RCC 7860 (cell line): ENCODE data around the gene OBSCN.

ENCODE experiments used
- DNase-seq: peaks from one replicate; pipeline ENCODE4 v3.0.0-alpha.2; 2015; ENCODE audit warnings: low spot score
- FAIRE-seq: peaks from 2 replicates; lab custom pipeline; 2012; peaks lifted over from hg19 to GRCh38; lab: Jason Lieb, UNC

Gene OBSCN

DNA sequence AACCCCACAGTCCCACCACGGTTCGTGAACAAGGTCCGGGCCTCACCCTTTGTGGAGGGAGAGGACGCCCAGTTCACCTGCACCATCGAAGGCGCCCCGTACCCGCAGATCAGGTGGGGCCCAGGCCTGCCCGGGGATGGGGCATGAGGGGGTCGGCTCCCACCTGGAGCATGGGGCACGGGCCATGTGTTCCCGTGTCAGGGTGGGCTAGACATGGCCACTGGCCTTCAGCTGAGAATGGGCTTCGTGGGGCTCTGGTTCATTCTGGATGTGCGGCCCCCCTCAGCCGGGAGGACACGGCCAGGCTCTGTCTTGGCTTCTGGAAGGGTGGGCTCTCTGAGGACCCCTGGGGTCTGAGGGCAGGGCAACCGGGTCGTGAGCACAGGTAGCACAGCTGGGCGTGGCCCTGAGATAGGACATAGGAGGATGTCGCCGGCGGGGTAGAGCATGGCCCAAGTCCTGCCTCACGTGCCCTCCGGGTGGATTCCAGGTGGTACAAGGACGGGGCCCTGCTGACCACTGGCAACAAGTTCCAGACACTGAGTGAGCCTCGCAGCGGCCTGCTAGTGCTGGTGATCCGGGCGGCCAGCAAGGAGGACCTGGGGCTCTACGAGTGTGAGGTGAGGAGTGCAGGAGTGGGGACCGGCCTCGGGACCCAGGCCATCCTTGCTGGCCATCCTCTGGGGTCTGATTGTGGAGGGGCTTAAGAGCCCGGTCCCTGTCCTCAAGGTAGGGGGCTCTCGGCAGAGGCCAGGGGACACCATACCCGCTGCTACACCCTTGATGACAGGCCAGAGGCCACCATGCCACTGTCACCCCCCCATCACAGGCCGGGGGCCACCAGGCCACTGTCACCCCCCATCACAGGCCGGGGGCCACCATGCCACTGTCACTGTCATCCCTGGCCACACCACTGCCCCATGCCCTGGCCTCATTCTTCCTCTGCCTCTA, 143.3 kb downstream of the OBSCN start:
- no peak for DNase-seq
- FAIRE-seq: no peak

DNA sequence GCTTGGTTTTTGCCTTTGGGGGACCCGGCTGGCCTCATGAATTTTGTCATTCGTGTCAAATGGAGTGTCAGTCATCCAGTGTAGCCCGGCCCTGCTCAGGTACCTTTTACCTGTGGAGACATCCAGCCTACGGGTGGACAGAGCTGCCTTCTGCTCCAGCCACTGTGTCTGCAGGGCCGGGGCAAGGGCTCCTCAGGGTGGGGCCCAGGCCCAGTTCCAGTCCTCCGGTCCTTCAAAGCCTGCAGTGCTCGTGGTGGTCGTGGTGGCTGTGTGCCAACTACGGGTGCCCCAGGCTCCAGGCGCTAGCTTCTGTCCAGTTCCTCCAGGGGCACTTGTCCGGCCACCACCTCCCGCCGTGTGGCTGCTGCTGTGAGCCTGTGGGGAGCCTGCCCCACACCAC, 144.0 kb downstream of the OBSCN start:
- FAIRE-seq (no peak), DNase-seq (no peak)

DNA sequence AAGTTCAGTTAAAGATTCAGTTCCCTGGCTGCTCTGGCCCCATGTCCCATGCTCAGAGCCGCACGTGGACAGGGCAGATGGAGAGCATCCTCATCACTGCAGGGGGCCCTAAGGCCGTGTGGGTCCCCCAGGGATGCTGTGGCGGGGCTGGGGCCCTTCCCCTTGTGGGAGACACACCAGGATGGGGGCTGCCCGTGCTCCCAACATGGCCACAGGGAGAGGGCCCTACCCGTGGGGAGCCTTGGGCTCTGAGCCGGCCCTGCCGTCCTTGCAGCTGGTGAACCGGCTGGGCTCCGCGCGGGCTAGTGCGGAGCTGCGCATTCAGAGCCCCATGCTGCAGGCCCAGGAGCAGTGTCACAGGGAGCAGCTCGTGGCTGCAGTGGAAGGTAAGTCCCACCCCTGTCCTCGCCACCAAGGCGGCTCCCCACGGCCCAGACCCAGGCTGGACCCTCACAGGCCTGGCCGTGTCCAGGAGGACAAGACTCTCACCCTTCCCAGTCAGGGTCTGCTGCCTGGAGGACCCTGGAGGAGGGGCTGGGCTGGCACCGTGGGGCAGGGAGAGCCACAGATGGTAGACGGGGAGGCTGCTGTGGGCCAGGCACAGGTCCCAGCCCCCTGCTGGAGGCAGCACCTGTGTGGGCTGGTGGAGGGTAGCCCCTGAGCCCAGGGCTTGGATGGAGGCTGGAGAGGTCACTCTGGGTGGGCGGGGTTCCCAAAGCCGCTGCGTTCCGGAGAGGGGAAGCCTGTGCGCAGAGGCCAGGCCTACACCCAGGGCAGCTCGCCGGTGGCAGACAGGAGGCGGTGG, 145.0 kb downstream of the OBSCN start:
- DNase-seq (no peak), FAIRE-seq (no peak)

DNA sequence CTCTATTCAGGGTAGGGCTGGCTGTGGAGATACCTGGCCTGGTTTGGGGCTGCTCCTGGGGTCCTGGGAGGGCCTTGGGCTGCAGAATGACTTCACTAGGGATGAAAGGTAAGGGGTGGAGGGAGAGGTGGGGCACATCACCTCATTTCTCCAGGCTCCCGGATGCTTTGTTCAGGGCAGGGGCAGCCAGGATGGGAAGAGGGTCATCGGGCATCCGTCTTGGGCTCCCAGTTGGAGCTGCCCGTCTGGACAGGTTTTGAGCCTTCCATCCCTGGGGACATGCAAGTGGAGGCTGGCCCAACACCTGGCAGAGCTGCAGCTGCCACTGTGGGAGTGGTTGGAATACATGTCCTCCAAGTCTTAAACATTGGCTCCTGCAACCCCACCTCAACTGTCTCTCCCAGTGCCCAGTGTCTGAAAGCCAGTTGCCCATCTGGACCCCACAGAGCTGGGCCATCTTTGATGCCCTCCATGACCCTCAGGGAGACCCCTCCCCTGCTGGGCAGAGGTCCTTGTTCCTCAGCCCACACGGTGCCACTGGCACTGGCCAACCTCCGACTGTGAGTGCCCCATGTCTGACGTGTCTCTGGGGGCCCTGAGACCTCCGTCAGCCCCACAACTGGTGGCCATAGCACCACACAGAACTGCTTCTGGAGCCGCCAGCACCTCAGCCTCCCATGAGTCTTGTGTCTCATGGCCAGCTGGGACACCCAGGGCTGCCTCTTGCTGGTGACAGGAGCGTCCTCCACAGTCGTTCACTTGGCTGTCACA, 145.9 kb downstream of the OBSCN start:
- FAIRE-seq (no peak), DNase-seq (no peak)

DNA sequence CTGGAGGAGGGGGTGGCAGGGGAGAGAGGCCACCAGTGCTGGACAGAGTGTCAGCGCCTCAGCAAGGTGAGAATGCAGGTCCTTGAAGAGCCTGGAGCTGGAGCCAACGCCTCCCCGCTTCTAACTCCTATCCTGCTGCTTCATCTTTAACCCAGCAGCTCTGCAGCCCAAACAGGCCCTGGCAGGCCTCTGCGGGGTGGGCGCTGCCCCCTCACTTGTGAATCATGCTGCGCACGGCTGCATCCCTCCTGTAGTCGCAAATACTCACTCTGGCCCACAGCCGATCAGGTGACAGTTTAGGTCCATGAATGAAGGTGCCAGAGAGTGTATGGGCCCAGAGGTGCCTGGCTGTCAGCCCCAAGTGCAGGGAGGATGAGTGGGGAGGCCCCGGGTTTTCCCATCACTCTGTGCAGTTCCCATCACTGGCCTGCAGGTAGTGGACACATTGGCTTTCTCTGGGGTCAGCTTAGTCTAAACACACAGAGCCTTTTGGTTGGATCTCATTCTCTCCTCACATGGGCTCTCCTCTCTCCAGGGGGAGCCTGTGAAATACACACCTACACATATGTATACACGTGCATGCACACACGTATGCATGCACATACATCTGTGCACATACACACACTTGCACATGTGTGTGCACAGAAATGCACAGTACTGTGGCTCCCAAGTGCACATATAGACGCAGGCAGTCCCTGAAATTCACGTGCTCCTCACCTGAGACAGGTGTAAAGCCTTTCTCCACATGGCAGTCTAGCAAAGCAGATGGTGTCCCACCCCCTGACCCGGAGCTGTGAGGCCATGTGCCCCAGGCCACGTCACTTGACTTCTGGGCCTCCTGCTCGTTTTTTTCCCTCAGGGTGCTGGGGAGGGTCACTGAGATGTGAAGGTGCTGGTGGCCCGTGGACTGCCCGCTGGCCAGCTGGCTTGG, 146.8 kb downstream of the OBSCN start:
- DNase-seq: no peak
- FAIRE-seq: no peak

- FAIRE-seq (no peak), DNase-seq (no peak)
These were observed 149.2 kb downstream of the OBSCN start for GRCh38 chr1:228356897-228357680.

- no peak for FAIRE-seq
- peak; percentile 15 for DNase-seq
These were observed 150.4 kb downstream of the OBSCN start for GRCh38 chr1:228358039-228358763.

- no peak for FAIRE-seq
- no peak for DNase-seq
These were observed 151.1 kb downstream of the OBSCN start for GRCh38 chr1:228358764-228359612.

DNA sequence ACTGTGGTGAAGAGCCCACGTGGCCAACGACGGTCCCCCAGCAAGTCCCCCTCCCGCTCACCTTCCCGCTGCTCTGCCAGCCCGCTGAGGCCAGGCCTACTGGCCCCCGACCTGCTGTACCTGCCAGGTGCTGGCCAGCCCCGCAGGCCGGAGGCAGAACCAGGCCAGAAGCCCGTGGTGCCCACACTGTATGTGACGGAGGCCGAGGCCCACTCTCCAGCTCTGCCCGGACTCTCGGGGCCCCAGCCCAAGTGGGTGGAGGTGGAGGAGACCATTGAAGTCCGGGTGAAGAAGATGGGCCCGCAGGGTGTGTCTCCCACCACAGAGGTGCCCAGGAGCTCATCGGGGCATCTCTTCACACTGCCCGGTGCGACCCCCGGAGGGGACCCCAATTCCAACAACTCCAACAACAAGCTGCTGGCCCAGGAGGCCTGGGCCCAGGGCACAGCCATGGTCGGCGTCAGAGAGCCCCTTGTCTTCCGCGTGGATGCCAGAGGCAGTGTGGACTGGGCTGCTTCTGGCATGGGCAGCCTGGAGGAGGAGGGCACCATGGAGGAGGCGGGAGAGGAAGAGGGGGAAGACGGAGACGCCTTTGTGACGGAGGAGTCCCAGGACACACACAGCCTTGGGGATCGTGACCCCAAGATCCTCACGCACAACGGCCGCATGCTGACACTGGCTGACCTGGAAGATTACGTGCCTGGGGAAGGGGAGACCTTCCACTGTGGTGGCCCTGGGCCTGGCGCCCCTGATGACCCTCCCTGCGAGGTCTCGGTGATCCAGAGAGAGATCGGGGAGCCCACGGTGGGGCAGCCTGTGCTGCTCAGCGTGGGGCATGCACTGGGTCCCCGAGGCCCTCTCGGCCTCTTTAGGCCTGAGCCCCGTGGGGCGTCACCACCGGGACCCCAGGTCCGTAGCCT, 152.0 kb downstream of the OBSCN start:
- no peak for FAIRE-seq

DNA sequence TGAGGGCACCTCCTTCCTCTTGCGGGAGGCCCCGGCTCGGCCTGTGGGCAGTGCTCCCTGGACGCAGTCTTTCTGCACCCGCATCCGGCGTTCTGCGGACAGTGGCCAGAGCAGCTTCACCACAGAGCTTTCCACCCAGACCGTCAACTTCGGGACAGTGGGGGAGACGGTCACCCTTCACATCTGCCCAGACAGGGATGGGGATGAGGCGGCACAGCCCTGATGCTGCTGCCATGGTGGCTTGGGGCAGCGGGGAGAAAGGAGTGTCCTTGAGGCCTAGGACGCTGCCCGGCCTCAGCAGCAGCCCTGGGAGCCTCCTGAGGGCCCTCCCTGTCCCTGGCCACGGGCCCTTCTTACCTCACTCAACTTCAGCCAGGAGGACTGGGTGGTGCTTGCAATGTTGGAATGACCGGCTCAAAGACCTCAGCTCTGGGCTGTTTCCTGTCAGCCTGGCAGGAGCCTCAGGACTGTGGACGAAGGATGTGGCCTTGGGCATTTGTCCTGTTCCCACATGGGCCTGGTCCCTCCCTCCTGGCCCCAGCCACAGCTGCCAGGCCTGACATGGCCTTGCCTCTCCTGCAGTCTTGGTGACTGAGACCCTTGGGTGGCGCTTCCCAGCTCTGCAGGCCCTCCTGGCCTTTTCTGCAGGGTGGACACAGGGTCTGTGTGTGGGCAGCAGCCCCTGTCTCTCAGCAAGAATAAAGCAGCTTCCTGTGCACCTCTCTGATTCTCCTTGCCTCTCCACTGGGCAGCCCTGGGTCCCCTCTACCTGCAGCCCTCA, 152.9 kb downstream of the OBSCN start:
- no peak for DNase-seq
- FAIRE-seq: no peak

More for the DNA sequence above, 152.0 kb downstream of the OBSCN start:
- no peak for DNase-seq

- DNase-seq: no peak
These were observed 153.7 kb downstream of the OBSCN start for GRCh38 chr1:228361314-228362140.

GRCh38 chr1:228362141-228362883, 154.5 kb downstream of the OBSCN start:
- FAIRE-seq (no peak), DNase-seq (no peak)

More at GRCh38 chr1:228361314-228362140, 153.7 kb downstream of the OBSCN start:
- no peak for FAIRE-seq

DNA sequence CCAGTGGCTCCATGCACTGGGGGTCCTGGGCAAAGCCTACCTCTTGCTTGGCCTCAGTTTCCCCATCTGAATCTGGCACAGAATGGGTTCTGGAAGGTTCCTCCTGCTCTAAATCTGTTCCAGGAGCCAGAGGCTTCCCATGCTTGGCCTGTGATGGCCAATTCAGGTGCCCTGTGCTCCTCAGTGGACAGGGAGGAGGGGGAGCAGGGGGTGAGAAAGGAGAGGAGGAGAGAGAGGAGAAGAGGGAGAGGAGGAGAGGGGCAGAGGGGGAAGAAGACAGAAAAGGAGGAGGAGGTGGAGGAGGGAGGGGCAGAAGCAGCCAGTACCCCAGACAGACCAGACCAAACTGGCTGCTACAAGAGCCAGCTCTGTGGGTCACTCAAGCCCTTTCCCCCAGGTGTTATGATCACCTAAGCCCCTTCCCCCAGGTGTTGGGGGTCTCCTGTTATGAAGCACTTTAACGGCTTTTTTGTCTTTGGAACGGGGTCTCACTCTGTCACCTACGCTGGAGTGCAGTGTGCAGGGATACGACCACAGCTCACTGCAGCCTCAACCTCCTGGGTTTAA, 155.1 kb downstream of the OBSCN start:
- DNase-seq (no peak), FAIRE-seq (no peak)

DNA sequence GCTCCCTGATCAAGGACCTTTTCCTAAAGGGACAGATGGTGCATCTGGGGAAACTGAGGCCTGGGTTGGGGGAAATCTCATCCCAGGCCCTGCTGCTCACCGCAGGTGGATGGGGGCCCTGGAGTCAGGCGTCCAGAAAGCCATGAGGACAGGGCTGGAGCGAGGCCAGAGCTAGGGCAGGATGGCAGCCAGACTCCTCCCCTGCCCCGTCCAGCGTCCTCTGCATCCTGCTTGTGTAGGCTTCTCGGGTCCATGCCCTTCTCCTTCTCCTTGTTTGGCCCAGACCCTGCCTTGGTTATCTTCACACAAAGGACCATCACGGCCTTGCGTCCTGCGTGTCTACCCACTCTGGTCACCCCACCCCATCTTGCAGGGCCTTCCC, 155.8 kb downstream of the OBSCN start:
- DNase-seq: no peak
- FAIRE-seq: no peak
